Measurements from ENCODE around the gene MFGE8. TPM values are rescaled to one million over a fixed set of nuclear protein-coding genes. Genes with fewer than 3 reads are reported as not detected.
A peak's percentile ranks its signal among the peaks of the same experiment; 100 is the strongest.

MFGE8 gene
- total RNA-seq, 6 donors from 2014 or later, result 87.8 to 423 (median 144) TPM

- TF ChIP-seq POLR2A (IDR thresholded peaks at IDR 0.05), result no peak
- TF ChIP-seq CTCF (IDR thresholded peaks at IDR 0.05), result no peak
- no peak overlapping the region for H3K27ac ChIP-seq
- no peak for ATAC-seq (ENCODE audit: low FRiP score in 2 of 2)
- H3K9me3 ChIP-seq, result no peaks in the 10 kb centered on the region
- no peaks in the 10 kb centered on the region for H3K27me3 ChIP-seq
- peaks cover 0 to 6% (median 0%) of the 10 kb centered on the region in 4 donors for H3K36me3 ChIP-seq
- WGBS, 2 donors, result 89 to 92% methylated on average over 18 of the region's 18 CpGs
- no peak overlapping the region for H3K4me3 ChIP-seq
- DNase-seq, result no peak
- H3K4me1 ChIP-seq, result no peaks in the 10 kb centered on the region
Observed at GRCh38 chr15:88887068-88887580, 26.1 kb downstream of the MFGE8 start.

GRCh38 chr15:88882785-88883184 lies 30.4 kb downstream of the MFGE8 start:
- Histone ChIP-seq H3K27me3 (no peaks in the 10 kb centered on the region), H3K4me1 (no peaks in the 10 kb centered on the region), H3K4me3 (no peak overlapping the region), H3K36me3 (peaks cover 0 to 8% (median 0%) of the 10 kb centered on the region in 4 donors), H3K27ac (no peak overlapping the region), H3K9me3 (no peaks in the 10 kb centered on the region)
- 82 to 87% methylated on average over 4 of the region's 4 CpGs for WGBS, 2 donors
- ATAC-seq (ENCODE audit: low FRiP score in 2 of 2) (no peak), DNase-seq (no peak)
- TF ChIP-seq EP300 (IDR thresholded peaks at IDR 0.05), result no peak
- no peak for TF ChIP-seq CTCF (IDR thresholded peaks at IDR 0.05)
- TF ChIP-seq POLR2A (IDR thresholded peaks at IDR 0.05), result no peak
- TF ChIP-seq POLR2AphosphoS5 (IDR thresholded peaks at IDR 0.05), result no peak

- ATAC-seq (ENCODE audit: low FRiP score in 2 of 2) (no peak), DNase-seq (no peak)
- Histone ChIP-seq H3K4me1 (no peaks in the 10 kb centered on the region), H3K4me3 (no peak overlapping the region), H3K27me3 (no peaks in the 10 kb centered on the region), H3K36me3 (peaks cover 0 to 9% (median 0%) of the 10 kb centered on the region in 4 donors), H3K9me3 (no peaks in the 10 kb centered on the region), H3K27ac (no peak overlapping the region)
- WGBS, 2 donors, result 87 to 95% methylated on average over 3 of the region's 3 CpGs
- TF ChIP-seq EP300 (IDR thresholded peaks at IDR 0.05) (no peak), POLR2AphosphoS5 (IDR thresholded peaks at IDR 0.05) (no peak), POLR2A (IDR thresholded peaks at IDR 0.05) (no peak), CTCF (IDR thresholded peaks at IDR 0.05) (no peak)
Observed at GRCh38 chr15:88881775-88882174, 31.4 kb downstream of the MFGE8 start.

GRCh38 chr15:88880944-88881740 lies 32.0 kb downstream of the MFGE8 start:
- 88 to 94% methylated on average over 31 of the region's 31 CpGs for whole genome bisulfite sequencing, 2 donors
- TF ChIP-seq POLR2A (IDR thresholded peaks at IDR 0.05), result no peak
- no peak for TF ChIP-seq POLR2AphosphoS5 (IDR thresholded peaks at IDR 0.05)
- TF ChIP-seq CTCF (IDR thresholded peaks at IDR 0.05), result no peak
- TF ChIP-seq EP300 (IDR thresholded peaks at IDR 0.05), result no peak
- H3K4me1 ChIP-seq, result no peaks in the 10 kb centered on the region
- peaks cover 0 to 9% (median 0%) of the 10 kb centered on the region in 4 donors for H3K36me3 ChIP-seq
- no peak overlapping the region for H3K4me3 ChIP-seq
- DNase-seq (peak in 1 of 2 donors; percentile 60), ATAC-seq (ENCODE audit: low FRiP score in 2 of 2) (no peak)
- H3K27me3 ChIP-seq, result no peaks in the 10 kb centered on the region
- H3K27ac ChIP-seq, result no peak overlapping the region
- no peaks in the 10 kb centered on the region for H3K9me3 ChIP-seq
